HG02870 (cell line): ENCODE data around the gene TENT4A.

Experiments
- ATAC-seq: cut with Tn5 transposase; IDR thresholded peaks from one replicate; pipeline ENCODE4 v1.9.1; 2021; ENCODE audit warnings: mild to moderate bottlenecking, moderate library complexity; ENCODE audit not compliant: unreplicated experiment

The TENT4A gene

GRCh38 chr5:6791031-6791430 lies 77.8 kb downstream of the TENT4A start:
- ATAC-seq: no peak

- ATAC-seq: no peak
These were observed 79.1 kb downstream of the TENT4A start for GRCh38 chr5:6792376-6792775.

GRCh38 chr5:6792911-6793471 lies 79.8 kb downstream of the TENT4A start:
- no peak for ATAC-seq

- no peak for ATAC-seq
These were observed 88.0 kb downstream of the TENT4A start for GRCh38 chr5:6801236-6801635.

- no peak for ATAC-seq
These were observed 90.8 kb downstream of the TENT4A start for GRCh38 chr5:6803981-6804550.

GRCh38 chr5:6804766-6805501 lies 91.7 kb downstream of the TENT4A start:
- ATAC-seq: no peak

GRCh38 chr5:6805841-6806240 lies 92.6 kb downstream of the TENT4A start:
- ATAC-seq: no peak
